Measurements from ENCODE around the gene EHBP1.

The EHBP1 gene

DNA sequence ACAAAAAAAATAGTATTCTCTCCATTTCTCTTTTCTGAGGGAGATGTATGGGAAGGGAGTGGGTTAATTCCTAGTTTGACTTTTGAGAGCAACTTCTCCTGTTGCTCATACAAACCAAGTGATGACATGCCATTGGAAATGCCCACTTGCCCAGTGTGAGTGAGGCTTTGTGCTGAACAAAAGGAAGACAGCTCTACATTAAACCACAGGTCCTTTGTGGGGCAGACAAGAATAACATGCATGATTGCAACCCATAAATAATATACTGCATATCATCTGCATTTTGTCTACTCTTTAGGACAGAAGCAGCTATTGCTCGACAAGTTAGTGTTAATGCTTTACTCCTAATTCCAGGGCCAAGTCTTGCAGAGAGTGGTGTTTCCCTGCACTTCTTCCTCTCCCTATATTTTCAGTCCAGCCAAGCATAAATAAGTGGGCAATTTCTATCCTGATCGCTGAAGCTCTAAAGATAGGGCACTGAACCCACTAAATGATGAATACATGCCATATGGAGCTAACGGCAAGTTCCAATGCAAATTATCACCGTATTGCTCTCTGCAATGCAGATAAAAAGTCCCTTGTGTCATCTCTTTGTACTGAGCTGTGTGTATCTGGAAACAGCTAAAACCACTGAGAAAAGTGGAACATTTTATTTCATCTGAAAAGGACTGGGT, 19.4 kb upstream of the EHBP1 start:
- Histone ChIP-seq H3K9me3 (ENCODE audit: control insufficient read depth, insufficient read depth, low read depth, low read length) (no peaks in the 10 kb centered on the region), H3K4me3 (ENCODE audit: low read depth, low read length) (no peak overlapping the region), H3K4me1 (ENCODE audit: control insufficient read depth, insufficient read depth, low read length) (no peaks in the 10 kb centered on the region), H3K36me3 (ENCODE audit: control insufficient read depth in 2 of 2, insufficient read depth in 1 of 2, low read length in 2 of 2) (no peaks in the 10 kb centered on the region), H3K27ac (ENCODE audit: extremely low read depth, low read depth, low read length) (no peak overlapping the region)
- ChIA-PET POLR2A (no interaction called here), CTCF (interaction anchor here (0.8 kb wide), 1 partner anchor 649 kb away, joined by 3 read pairs; no protein-coding TSS in a partner anchor)
- TF ChIP-seq ZNF132 (tag by site-specific recombination; IDR thresholded peaks at IDR 0.05; ENCODE audit: borderline replicate concordance) (no peak), ZNF155 (tag by site-specific recombination; IDR thresholded peaks at IDR 0.05) (no peak), ZNF24 (tag by site-specific recombination; IDR thresholded peaks at IDR 0.05) (no peak), ZNF629 (tag by site-specific recombination; IDR thresholded peaks at IDR 0.05) (no peak), ZNF354C (tag by site-specific recombination; IDR thresholded peaks at IDR 0.05; ENCODE audit: borderline replicate concordance, low read depth) (no peak), ZBTB6 (tag by site-specific recombination; IDR thresholded peaks at IDR 0.05) (no peak), ZNF2 (tag by site-specific recombination; IDR thresholded peaks at IDR 0.05) (no peak), ZNF214 (tag by site-specific recombination; IDR thresholded peaks at IDR 0.05; ENCODE audit: borderline replicate concordance) (no peak), ZNF76 (tag by site-specific recombination; IDR thresholded peaks at IDR 0.05; ENCODE audit: borderline replicate concordance, low read depth) (no peak), ZNF366 (tag by site-specific recombination; conservative IDR thresholded peaks at IDR 0.05) (no peak), ZBTB20 (tag by site-specific recombination; IDR thresholded peaks at IDR 0.05) (no peak), ZNF510 (tag by site-specific recombination; IDR thresholded peaks at IDR 0.05; ENCODE audit: insufficient replicate concordance) (no peak)
- TF ChIP-seq, protein P1, sequence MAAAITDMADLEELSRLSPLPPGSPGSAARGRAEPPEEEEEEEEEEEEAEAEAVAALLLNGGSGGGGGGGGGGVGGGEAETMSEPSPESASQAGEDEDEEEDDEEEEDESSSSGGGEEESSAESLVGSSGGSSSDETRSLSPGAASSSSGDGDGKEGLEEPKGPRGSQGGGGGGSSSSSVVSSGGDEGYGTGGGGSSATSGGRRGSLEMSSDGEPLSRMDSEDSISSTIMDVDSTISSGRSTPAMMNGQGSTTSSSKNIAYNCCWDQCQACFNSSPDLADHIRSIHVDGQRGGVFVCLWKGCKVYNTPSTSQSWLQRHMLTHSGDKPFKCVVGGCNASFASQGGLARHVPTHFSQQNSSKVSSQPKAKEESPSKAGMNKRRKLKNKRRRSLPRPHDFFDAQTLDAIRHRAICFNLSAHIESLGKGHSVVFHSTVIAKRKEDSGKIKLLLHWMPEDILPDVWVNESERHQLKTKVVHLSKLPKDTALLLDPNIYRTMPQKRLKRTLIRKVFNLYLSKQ (tag by site-specific recombination; IDR thresholded peaks at IDR 0.05; ENCODE audit: borderline replicate concordance), result no peak

DNA sequence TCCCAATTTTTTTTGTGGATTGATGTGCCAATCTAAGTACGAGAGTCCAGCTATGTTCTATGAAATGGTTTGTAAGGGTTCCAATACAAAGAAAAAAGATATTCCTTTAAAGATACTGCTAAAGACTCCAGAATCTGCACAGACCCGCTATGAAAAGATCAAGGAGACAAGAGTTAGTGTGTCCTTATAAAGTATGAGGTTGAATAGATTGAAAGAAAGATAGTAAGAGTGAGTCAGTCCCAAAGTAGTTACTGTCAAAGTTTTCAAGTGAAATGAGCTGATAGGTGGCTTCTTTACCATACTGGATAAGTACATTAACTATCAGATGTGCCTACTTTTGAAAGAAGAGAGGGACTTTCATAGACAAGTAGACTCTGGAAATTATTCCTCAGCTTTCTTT, 17.9 kb upstream of the EHBP1 start:
- POLR2A ChIA-PET, result no interaction called here
- CTCF ChIA-PET, result interaction anchor here (0.7 kb wide), 1 partner anchor 314 kb away, joined by 4 read pairs; no protein-coding TSS in a partner anchor
- Histone ChIP-seq H3K4me3 (ENCODE audit: low read depth, low read length) (no peak overlapping the region), H3K4me1 (ENCODE audit: control insufficient read depth, insufficient read depth, low read length) (no peaks in the 10 kb centered on the region), H3K9me3 (ENCODE audit: control insufficient read depth, insufficient read depth, low read depth, low read length) (no peaks in the 10 kb centered on the region), H3K36me3 (ENCODE audit: control insufficient read depth in 2 of 2, insufficient read depth in 1 of 2, low read length in 2 of 2) (no peaks in the 10 kb centered on the region), H3K27ac (ENCODE audit: extremely low read depth, low read depth, low read length) (no peak overlapping the region)
- TF ChIP-seq ZNF624 (tag by site-specific recombination; IDR thresholded peaks at IDR 0.05), result no peak
- no peak for TF ChIP-seq ZNF571 (tag by site-specific recombination; IDR thresholded peaks at IDR 0.05)
- TF ChIP-seq GLI2 (tag by site-specific recombination; IDR thresholded peaks at IDR 0.05; ENCODE audit: borderline replicate concordance, low read depth), result no peak
- no peak for TF ChIP-seq ZSCAN4 (tag by site-specific recombination; IDR thresholded peaks at IDR 0.05)
- TF ChIP-seq ZNF600 (tag by site-specific recombination; IDR thresholded peaks at IDR 0.05), result no peak
- no peak for TF ChIP-seq ZNF221 (tag by site-specific recombination; IDR thresholded peaks at IDR 0.05; ENCODE audit: borderline replicate concordance)
- TF ChIP-seq ZNF311 (tag by site-specific recombination; IDR thresholded peaks at IDR 0.05; ENCODE audit: borderline replicate concordance), result no peak
- no peak for TF ChIP-seq ZNF184 (tag by site-specific recombination; IDR thresholded peaks at IDR 0.05)
- TF ChIP-seq ZNF692 (tag by site-specific recombination; IDR thresholded peaks at IDR 0.05), result no peak
- TF ChIP-seq MEIS1 (CRISPR knock-in tag; IDR thresholded peaks at IDR 0.05; ENCODE audit: borderline replicate concordance), result no peak
- TF ChIP-seq, protein P2, sequence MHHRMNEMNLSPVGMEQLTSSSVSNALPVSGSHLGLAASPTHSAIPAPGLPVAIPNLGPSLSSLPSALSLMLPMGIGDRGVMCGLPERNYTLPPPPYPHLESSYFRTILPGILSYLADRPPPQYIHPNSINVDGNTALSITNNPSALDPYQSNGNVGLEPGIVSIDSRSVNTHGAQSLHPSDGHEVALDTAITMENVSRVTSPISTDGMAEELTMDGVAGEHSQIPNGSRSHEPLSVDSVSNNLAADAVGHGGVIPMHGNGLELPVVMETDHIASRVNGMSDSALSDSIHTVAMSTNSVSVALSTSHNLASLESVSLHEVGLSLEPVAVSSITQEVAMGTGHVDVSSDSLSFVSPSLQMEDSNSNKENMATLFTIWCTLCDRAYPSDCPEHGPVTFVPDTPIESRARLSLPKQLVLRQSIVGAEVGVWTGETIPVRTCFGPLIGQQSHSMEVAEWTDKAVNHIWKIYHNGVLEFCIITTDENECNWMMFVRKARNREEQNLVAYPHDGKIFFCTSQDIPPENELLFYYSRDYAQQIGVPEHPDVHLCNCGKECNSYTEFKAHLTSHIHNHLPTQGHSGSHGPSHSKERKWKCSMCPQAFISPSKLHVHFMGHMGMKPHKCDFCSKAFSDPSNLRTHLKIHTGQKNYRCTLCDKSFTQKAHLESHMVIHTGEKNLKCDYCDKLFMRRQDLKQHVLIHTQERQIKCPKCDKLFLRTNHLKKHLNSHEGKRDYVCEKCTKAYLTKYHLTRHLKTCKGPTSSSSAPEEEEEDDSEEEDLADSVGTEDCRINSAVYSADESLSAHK (tag by site-specific recombination; IDR thresholded peaks at IDR 0.05), result no peak
- no peak for TF ChIP-seq ZNF223 (tag by site-specific recombination; IDR thresholded peaks at IDR 0.05)
- TF ChIP-seq ZNF16 (tag by site-specific recombination; IDR thresholded peaks at IDR 0.05; ENCODE audit: low read depth), result no peak
- TF ChIP-seq ZNF423 (tag by site-specific recombination; IDR thresholded peaks at IDR 0.05), result no peak
- TF ChIP-seq SETDB1 (IDR thresholded peaks at IDR 0.05; ENCODE audit: insufficient read length, low read length), result no peak
- TF ChIP-seq SP3 (tag by site-specific recombination; IDR thresholded peaks at IDR 0.05), result no peak
